Mucosa of stomach (tissue), 1 donor: ENCODE results near the gene KDM2B.

ENCODE experiments used
- H3K27me3 ChIP-seq: one replicate; pipeline ENCODE4 v1.7.0; 2013; ENCODE audit warnings: mild to moderate bottlenecking, low read length; ENCODE audit not compliant: control insufficient read depth, insufficient read depth
- H3K36me3 ChIP-seq: one replicate; pipeline ENCODE4 v1.7.0; 2013; ENCODE audit warnings: low read length; ENCODE audit not compliant: control insufficient read depth, insufficient read depth
- H3K4me1 ChIP-seq: one replicate; pipeline ENCODE4 v1.7.0; 2013; ENCODE audit warnings: mild to moderate bottlenecking, low read length; ENCODE audit not compliant: control insufficient read depth, insufficient read depth
- H3K4me3 ChIP-seq: one replicate; pipeline ENCODE4 v1.7.0; 2013; ENCODE audit warnings: low read length
- H3K9ac ChIP-seq: one replicate; pipeline ENCODE4 v1.7.0; 2013; ENCODE audit warnings: mild to moderate bottlenecking, low read length, moderate library complexity
- H3K9me3 ChIP-seq: one replicate; pipeline ENCODE4 v1.7.0; 2013; ENCODE audit warnings: mild to moderate bottlenecking, low read length, moderate library complexity; ENCODE audit not compliant: control insufficient read depth
- donor health status: Pancreatic carcinoma.

Gene KDM2B

DNA sequence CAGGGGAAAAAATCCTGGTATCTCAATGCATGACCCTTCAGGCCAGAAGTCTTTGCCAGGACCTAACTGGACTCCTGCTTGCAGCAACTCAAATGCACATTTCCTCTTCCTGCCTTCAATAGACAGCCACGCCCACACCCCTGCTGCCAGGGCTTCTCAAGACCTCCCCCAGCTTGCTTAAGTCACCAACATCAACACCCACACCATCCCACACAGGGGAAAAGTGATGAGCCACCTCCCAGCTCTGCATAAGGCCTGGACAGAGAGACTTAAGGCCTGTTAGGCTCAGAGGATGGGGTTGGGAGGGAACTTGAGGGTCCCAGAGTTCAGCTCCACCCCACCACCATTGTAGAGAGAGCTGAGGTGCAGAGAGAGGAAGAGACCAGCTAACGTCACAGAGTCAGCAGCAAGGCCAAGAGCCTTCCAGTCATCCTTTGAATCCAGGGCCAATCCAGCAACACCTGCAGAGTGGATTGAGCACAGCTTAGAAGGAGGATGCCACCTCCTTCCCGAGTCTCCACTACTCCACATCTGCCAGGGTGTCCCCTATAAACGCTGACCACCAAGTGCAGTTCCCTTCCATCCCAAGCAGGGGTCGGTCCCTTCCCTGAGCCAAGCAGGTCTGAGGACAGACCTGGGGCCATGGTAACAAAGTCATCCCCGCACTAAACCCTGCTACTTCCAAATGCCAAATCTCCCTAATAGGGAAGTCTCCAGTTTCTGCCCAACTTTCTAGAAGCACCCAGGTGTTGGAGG lies 50.0 kb downstream of the KDM2B start:
- Histone ChIP-seq H3K27me3 (no peaks in the 10 kb centered on the region), H3K9ac (no peak overlapping the region), H3K4me3 (no peak overlapping the region), H3K4me1 (peaks cover 9% of the 10 kb centered on the region), H3K9me3 (no peaks in the 10 kb centered on the region), H3K36me3 (no peaks in the 10 kb centered on the region)

DNA sequence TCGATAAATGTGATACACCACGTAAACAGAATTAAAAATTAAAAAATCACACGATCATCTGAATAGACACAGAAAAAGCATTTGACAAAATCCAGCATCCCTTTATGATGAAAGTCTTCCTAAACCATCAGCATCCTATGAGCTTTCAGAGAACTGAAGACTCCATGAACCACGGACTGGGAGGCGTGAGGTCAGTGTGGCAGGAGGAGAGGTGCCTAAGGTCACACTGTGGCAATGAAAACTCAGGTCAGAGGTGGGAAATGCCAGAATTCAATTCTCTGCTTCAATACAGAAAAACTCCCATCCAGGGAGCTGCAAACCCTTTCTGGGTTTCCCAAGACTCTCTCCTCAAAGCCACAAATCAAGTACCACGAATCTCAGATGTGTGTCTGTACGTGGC lies 51.6 kb downstream of the KDM2B start:
- Histone ChIP-seq H3K36me3 (no peaks in the 10 kb centered on the region), H3K27me3 (no peaks in the 10 kb centered on the region), H3K9me3 (no peaks in the 10 kb centered on the region), H3K4me1 (peaks cover 7% of the 10 kb centered on the region), H3K4me3 (no peak overlapping the region), H3K9ac (no peak overlapping the region)

DNA sequence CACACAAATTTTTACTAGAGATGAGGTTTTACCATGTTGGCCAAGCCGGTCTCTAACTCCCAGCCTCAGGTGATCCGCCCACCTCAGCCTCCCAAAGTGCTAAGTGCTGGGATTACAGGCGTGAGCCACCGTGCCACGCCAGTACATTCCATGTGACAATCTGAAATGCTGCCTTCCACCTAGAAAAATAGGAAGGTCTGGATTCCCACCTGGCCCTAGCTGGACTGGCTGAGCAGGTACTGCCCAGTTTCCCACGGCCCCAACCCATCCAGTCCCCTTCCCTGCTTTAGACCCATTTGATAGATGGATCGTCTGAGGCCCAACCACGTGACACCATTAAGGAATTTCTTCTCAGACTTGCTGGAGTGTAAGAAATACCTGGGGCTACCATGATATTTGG lies 55.4 kb downstream of the KDM2B start:
- Histone ChIP-seq H3K9me3 (no peaks in the 10 kb centered on the region), H3K27me3 (no peaks in the 10 kb centered on the region), H3K36me3 (no peaks in the 10 kb centered on the region), H3K4me3 (no peak overlapping the region), H3K4me1 (no peaks in the 10 kb centered on the region), H3K9ac (no peak overlapping the region)

DNA sequence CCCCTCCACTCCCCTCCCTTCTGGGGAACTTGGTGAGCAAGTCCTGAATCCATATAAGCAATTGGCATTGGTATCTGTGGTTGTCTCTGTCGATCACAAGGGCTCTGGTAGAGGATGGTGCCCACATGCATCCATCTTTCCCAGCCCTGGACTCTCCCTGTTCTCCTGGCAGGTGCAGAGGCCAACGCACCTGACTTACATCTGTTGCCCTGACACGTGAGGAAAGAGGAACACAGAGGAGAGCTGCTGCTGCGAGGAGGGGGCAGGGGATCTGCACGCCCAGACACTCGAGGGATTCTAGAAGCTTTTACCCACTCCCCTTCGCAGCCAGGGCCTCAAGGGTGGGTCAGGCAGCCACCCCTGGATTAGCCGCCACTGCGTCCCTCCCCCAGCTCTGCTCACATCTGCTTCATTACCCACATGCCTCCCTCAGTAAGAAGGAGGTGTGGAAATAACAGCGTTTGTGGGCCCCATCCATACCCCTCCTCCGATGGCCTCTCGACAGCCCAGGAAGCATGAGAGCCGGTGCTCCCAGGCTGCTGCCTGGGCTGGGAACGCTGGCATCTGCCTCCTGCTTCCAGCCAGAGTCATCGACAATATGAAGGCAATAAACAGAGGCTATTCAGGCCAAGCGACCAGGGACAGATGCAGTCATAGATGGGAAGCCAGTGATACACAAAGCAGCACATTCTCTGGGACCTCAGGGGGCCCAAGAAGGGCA lies 56.5 kb downstream of the KDM2B start:
- Histone ChIP-seq H3K4me1 (no peaks in the 10 kb centered on the region), H3K9ac (no peak overlapping the region), H3K36me3 (no peaks in the 10 kb centered on the region), H3K27me3 (no peaks in the 10 kb centered on the region), H3K4me3 (no peak overlapping the region), H3K9me3 (no peaks in the 10 kb centered on the region)

- H3K9ac ChIP-seq: no peak overlapping the region
- H3K4me3 ChIP-seq: no peak overlapping the region
- no peaks in the 10 kb centered on the region for H3K4me1 ChIP-seq
- H3K36me3 ChIP-seq: no peaks in the 10 kb centered on the region
- H3K9me3 ChIP-seq: no peaks in the 10 kb centered on the region
- no peaks in the 10 kb centered on the region for H3K27me3 ChIP-seq
Measured at GRCh38 chr12:121523741-121524140, 57.1 kb downstream of the KDM2B start.

DNA sequence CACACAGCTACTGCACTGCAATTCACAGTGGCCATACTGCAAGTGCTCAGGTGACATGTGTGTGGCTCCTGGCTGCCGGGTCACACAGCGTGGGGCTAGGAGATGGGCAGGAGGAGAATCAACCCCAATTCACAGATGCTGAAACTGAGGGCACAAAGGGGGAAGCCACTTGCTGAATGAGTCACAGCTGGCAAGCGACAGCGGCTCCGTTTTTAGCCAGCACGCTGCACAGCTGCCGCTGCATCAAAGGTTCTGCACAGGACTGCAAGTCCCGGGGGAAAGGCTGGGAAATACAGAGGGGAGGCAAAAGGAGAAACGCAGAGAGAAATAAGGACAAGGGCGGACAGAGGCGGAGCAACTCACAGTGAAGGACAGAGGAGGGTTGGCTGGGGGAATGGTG lies 57.9 kb downstream of the KDM2B start:
- Histone ChIP-seq H3K27me3 (no peaks in the 10 kb centered on the region), H3K9ac (no peak overlapping the region), H3K4me3 (no peak overlapping the region), H3K36me3 (no peaks in the 10 kb centered on the region), H3K9me3 (no peaks in the 10 kb centered on the region), H3K4me1 (no peaks in the 10 kb centered on the region)

DNA sequence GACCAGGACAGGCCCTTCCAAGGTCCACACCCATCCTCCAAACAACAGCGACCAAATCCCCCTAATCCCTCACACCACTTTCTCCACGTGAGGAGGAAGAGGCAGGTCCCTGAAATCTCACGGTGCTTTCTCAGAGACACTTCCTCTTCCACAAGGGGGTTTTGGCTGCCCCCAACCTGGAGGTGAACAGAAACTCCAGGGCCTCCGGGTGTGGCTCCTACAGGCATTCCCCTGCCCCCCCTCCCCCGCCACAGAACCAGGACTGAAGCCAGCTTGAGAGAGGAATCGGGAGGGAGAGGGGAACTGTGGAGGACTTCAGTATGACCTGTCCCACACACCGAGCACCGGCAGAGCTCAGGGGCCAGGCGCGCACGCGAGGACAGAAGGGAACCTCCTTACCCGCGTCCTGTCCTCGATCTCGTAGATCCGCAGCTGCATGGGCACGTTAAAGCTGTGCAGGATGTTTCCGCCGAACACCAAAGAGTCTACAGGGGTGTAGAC lies 60.2 kb downstream of the KDM2B start:
- no peaks in the 10 kb centered on the region for H3K4me1 ChIP-seq
- H3K9me3 ChIP-seq: no peaks in the 10 kb centered on the region
- no peak overlapping the region for H3K4me3 ChIP-seq
- H3K9ac ChIP-seq: no peak overlapping the region
- H3K36me3 ChIP-seq: no peaks in the 10 kb centered on the region
- H3K27me3 ChIP-seq: no peaks in the 10 kb centered on the region

GRCh38 chr12:121520119-121520518 lies 60.7 kb downstream of the KDM2B start:
- H3K4me1 ChIP-seq: no peaks in the 10 kb centered on the region
- H3K36me3 ChIP-seq: no peaks in the 10 kb centered on the region
- H3K27me3 ChIP-seq: no peaks in the 10 kb centered on the region
- no peak overlapping the region for H3K4me3 ChIP-seq
- H3K9ac ChIP-seq: no peak overlapping the region
- H3K9me3 ChIP-seq: no peaks in the 10 kb centered on the region

DNA sequence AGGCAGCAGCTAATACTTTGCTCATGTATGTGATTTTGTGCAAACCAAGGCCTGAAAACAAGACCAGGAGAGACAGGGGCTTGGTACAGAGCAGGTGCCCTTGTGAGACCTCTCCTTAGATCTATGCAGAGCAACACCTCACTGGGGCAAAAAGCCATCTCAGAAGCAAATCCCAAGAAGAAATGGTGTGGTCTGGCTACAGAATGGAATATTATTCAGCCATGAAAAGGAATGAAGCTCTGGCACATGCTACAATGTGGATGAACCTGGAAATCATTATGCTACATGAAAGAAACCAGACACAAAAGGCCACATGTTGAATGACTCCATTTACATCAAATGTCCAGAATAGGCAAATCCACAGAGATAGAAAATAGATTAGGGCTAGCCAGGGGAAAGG lies 61.6 kb downstream of the KDM2B start:
- peaks cover 2% of the 10 kb centered on the region for H3K4me1 ChIP-seq
- no peak overlapping the region for H3K4me3 ChIP-seq
- H3K9me3 ChIP-seq: no peaks in the 10 kb centered on the region
- H3K36me3 ChIP-seq: no peaks in the 10 kb centered on the region
- no peak overlapping the region for H3K9ac ChIP-seq
- no peaks in the 10 kb centered on the region for H3K27me3 ChIP-seq

DNA sequence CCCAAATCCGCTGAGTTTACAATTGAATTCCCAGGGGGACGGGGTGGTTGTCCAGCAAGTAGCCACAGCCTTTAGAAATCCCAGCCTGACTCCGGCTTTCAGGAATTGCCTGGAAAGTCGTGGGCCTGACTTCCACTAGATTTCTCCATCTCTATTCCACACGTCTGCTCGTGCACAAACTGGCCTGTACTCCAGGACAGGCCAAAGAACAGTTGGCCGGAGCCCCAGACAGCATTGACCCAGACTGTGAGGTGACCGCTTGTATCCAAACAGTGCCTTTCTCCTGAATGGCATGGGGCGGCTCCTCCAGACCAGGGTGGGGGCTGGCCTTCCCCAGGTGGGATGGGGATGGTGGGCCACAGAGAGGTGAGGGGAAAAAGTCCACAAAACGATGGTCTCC lies 62.2 kb downstream of the KDM2B start:
- H3K9me3 ChIP-seq: no peaks in the 10 kb centered on the region
- no peaks in the 10 kb centered on the region for H3K36me3 ChIP-seq
- H3K4me3 ChIP-seq: no peak overlapping the region
- no peaks in the 10 kb centered on the region for H3K27me3 ChIP-seq
- H3K9ac ChIP-seq: no peak overlapping the region
- peaks cover 4% of the 10 kb centered on the region for H3K4me1 ChIP-seq

- Histone ChIP-seq H3K27me3 (no peaks in the 10 kb centered on the region), H3K9me3 (no peaks in the 10 kb centered on the region), H3K36me3 (no peaks in the 10 kb centered on the region), H3K4me3 (no peak overlapping the region), H3K9ac (no peak overlapping the region), H3K4me1 (peaks cover 4% of the 10 kb centered on the region)
Measured at GRCh38 chr12:121516437-121517011, 64.3 kb downstream of the KDM2B start.

- H3K4me1 ChIP-seq: peaks cover 4% of the 10 kb centered on the region
- H3K9ac ChIP-seq: no peak overlapping the region
- no peaks in the 10 kb centered on the region for H3K9me3 ChIP-seq
- no peaks in the 10 kb centered on the region for H3K36me3 ChIP-seq
- no peak overlapping the region for H3K4me3 ChIP-seq
- no peaks in the 10 kb centered on the region for H3K27me3 ChIP-seq
Measured at GRCh38 chr12:121515615-121516014, 65.2 kb downstream of the KDM2B start.
